IMR-90 (cell line): ENCODE data around the gene ZC3H4. TPM values are rescaled to one million over a fixed set of nuclear protein-coding genes. Genes with fewer than 3 reads are reported as not detected.

Source experiments
- ATAC-seq: fragments of 200-7000 bp; cut with Tn5 transposase; 2 replicates; pipeline ENCODE4 v1.9.1; 2020; ENCODE audit warnings: low read depth, mild to moderate bottlenecking, moderate library complexity
- BruUV-seq: library from RNA; stranded (reverse); fragments of 400-500 nt; replicated peaks from 2 replicates; lab custom pipeline; 2021; lab: Mats Ljungman, UMichigan
- CTCF ChIA-PET: fragments of 300-600 bp; formaldehyde crosslinking; extraction: SDS; loops from one replicate; lab custom pipeline; 2021; ENCODE audit warnings: antibody characterized with exemption; lab: Yijun Ruan, JAX
- POLR2A ChIA-PET: fragments of 300-600 bp; sonication (Branson Sonifier 250); formaldehyde crosslinking; loops from one replicate; lab custom pipeline; 2022; ENCODE audit warnings: antibody characterized with exemption; ENCODE audit not compliant: unreplicated experiment; lab: Charles Lee
- DNase-seq: peaks from one replicate; pipeline ENCODE4 v3.0.0; 2013
- H2AFZ ChIP-seq: replicated peaks from 2 replicates; pipeline ENCODE3; 2013; ENCODE audit warnings: low read length, mild to moderate bottlenecking; ENCODE audit not compliant: poor library complexity
- H2AK5ac ChIP-seq: 2 replicates; pipeline ENCODE4 v1.6.1; 2013; ENCODE audit warnings: low read depth, low read length, inconsistent platforms
- H2AK9ac ChIP-seq: replicated peaks from 2 replicates; pipeline ENCODE3; 2013; ENCODE audit warnings: mild to moderate bottlenecking, low read depth, low read length, moderate library complexity; ENCODE audit not compliant: poor library complexity
- H2BK120ac ChIP-seq: 2 replicates; pipeline ENCODE4 v1.6.1; 2013; ENCODE audit warnings: low read depth, low read length, inconsistent platforms
- H2BK15ac ChIP-seq: 3 replicates; pipeline ENCODE4 v1.6.1; 2013; ENCODE audit warnings: low read depth, low read length, inconsistent platforms
- H2BK20ac ChIP-seq: 2 replicates; pipeline ENCODE4 v1.6.1; 2013; ENCODE audit warnings: low read depth, mild to moderate bottlenecking, inconsistent platforms, low read length, moderate library complexity
- H2BK5ac ChIP-seq: 2 replicates; pipeline ENCODE4 v1.6.1; 2013; ENCODE audit warnings: mild to moderate bottlenecking, low read depth, low read length, inconsistent platforms; ENCODE audit not compliant: poor library complexity, severe bottlenecking
- H3K14ac ChIP-seq: replicated peaks from 2 replicates; pipeline ENCODE4 v1.6.1; 2013; ENCODE audit warnings: low read depth, low read length, inconsistent platforms
- H3K18ac ChIP-seq: 2 replicates; pipeline ENCODE4 v1.6.1; 2013; ENCODE audit warnings: low read depth, low read length, control low read depth
- H3K23ac ChIP-seq: 2 replicates; pipeline ENCODE4 v1.6.1; 2013; ENCODE audit warnings: low read depth, low read length, inconsistent platforms
- H3K27ac ChIP-seq: 2 replicates; pipeline ENCODE4 v1.5.1; 2013; ENCODE audit warnings: mild to moderate bottlenecking, control low read depth, low read length; ENCODE audit not compliant: insufficient read depth
- H3K27me3 ChIP-seq: 2 replicates; pipeline ENCODE4 v1.6.1; 2013; ENCODE audit warnings: low read length; ENCODE audit not compliant: control insufficient read depth, insufficient read depth
- H3K36me3 ChIP-seq: 2 replicates; pipeline ENCODE4 v1.6.1; 2013; ENCODE audit warnings: low read length, mixed read lengths; ENCODE audit not compliant: control insufficient read depth, insufficient read depth
- H3K4ac ChIP-seq: 2 replicates; pipeline ENCODE4 v1.6.1; 2013; ENCODE audit warnings: low read depth, low read length, inconsistent platforms
- H3K4me1 ChIP-seq: 2 replicates; pipeline ENCODE4 v1.6.1; 2013; ENCODE audit warnings: low read length, mixed read lengths; ENCODE audit not compliant: control insufficient read depth, insufficient read depth
- H3K4me2 ChIP-seq: 2 replicates; pipeline ENCODE4 v1.6.1; 2013; ENCODE audit warnings: low read depth, mild to moderate bottlenecking, control low read depth, low read length, moderate library complexity
- H3K4me3 ChIP-seq: 2 replicates; pipeline ENCODE4 v1.5.1; 2013; ENCODE audit warnings: low read depth, mild to moderate bottlenecking, control low read depth, low read length, moderate library complexity; ENCODE audit not compliant: insufficient read depth
- H3K56ac ChIP-seq: 2 replicates; pipeline ENCODE4 v1.6.1; 2013; ENCODE audit warnings: low read length, inconsistent platforms; ENCODE audit not compliant: insufficient read depth; ENCODE audit errors: extremely low read depth
- H3K79me1 ChIP-seq, 2 experiments: 2 replicates each; pipeline ENCODE4 v1.6.1; 2013; ENCODE audit warnings: low read length in 2 of 2, inconsistent platforms in 1 of 2, low read depth in 1 of 2
- H3K9ac ChIP-seq: 2 replicates; pipeline ENCODE4 v1.6.1; 2013; ENCODE audit warnings: low read depth, low read length, control low read depth
- H3K9me1 ChIP-seq: 2 replicates; pipeline ENCODE4 v1.6.1; 2013; ENCODE audit warnings: low read length, inconsistent platforms; ENCODE audit not compliant: insufficient read depth
- H3K9me3 ChIP-seq: 2 replicates; pipeline ENCODE4 v1.6.1; 2013; ENCODE audit warnings: low read length; ENCODE audit not compliant: control insufficient read depth, insufficient read depth
- H4K20me1 ChIP-seq: 2 replicates; pipeline ENCODE4 v1.6.1; 2013; ENCODE audit warnings: low read length, inconsistent platforms; ENCODE audit not compliant: insufficient read depth
- H4K5ac ChIP-seq: 2 replicates; pipeline ENCODE4 v1.6.1; 2013; ENCODE audit warnings: mild to moderate bottlenecking, low read depth, low read length, control low read depth
- H4K8ac ChIP-seq, 2 experiments: 2 replicates each; pipeline ENCODE4 v1.6.1; 2013; ENCODE audit warnings: low read depth in 2 of 2, low read length in 2 of 2, control low read depth in 1 of 2, inconsistent platforms in 1 of 2
- H4K91ac ChIP-seq: 2 replicates; pipeline ENCODE4 v1.6.1; 2013; ENCODE audit warnings: low read depth, low read length, inconsistent platforms; ENCODE audit not compliant: insufficient read depth
- BHLHE40 ChIP-seq: fragments of 150-350 bp; IDR thresholded peaks from 2 replicates; pipeline ENCODE4 v1.6.1; 2016; ENCODE audit warnings: mild to moderate bottlenecking, low read depth, low read length
- CEBPB ChIP-seq: IDR thresholded peaks from 2 replicates; pipeline ENCODE4 v1.6.1; 2012; ENCODE audit warnings: low read depth, low read length, improper control_type of control experiment
- CHD1 ChIP-seq: IDR thresholded peaks from 2 replicates; pipeline ENCODE4 v1.6.1; 2012; ENCODE audit warnings: low read depth, low read length, improper control_type of control experiment
- FOS ChIP-seq: fragments of 150-350 bp; IDR thresholded peaks from 2 replicates; pipeline ENCODE4 v1.6.1; 2016; ENCODE audit warnings: low read depth, low read length
- MAFK ChIP-seq: IDR thresholded peaks from 2 replicates; pipeline ENCODE4 v1.6.1; 2012; ENCODE audit warnings: low read depth, low read length, improper control_type of control experiment
- MAZ ChIP-seq: IDR thresholded peaks from 2 replicates; pipeline ENCODE4 v1.6.1; 2012; ENCODE audit warnings: low read depth, mild to moderate bottlenecking, low read length, improper control_type of control experiment, moderate library complexity, borderline replicate concordance
- MXI1 ChIP-seq: IDR thresholded peaks from 2 replicates; pipeline ENCODE4 v1.6.1; 2012; ENCODE audit warnings: low read depth, mild to moderate bottlenecking, low read length, moderate library complexity, borderline replicate concordance
- NFE2L2 ChIP-seq: fragments of 150-350 bp; IDR thresholded peaks from 2 replicates; pipeline ENCODE4 v1.6.1; 2016; ENCODE audit warnings: low read depth, mild to moderate bottlenecking, low read length
- POLR2A ChIP-seq: IDR thresholded peaks from 2 replicates; pipeline ENCODE4 v1.6.1; 2012; ENCODE audit warnings: mild to moderate bottlenecking, low read depth, low read length
- RAD21 ChIP-seq: IDR thresholded peaks from 2 replicates; pipeline ENCODE4 v1.6.1; 2012; ENCODE audit warnings: low read length, improper control_type of control experiment
- RCOR1 ChIP-seq: IDR thresholded peaks from 2 replicates; pipeline ENCODE4 v1.6.1; 2012; ENCODE audit warnings: mild to moderate bottlenecking, low read length, improper control_type of control experiment; ENCODE audit not compliant: insufficient replicate concordance
- RFX5 ChIP-seq: IDR thresholded peaks from 2 replicates; pipeline ENCODE4 v1.8.0; 2012; ENCODE audit warnings: low read depth, mild to moderate bottlenecking, low read length, moderate library complexity
- SMC3 ChIP-seq: fragments of 150-350 bp; IDR thresholded peaks from 2 replicates; pipeline ENCODE4 v1.6.1; 2016; ENCODE audit warnings: low read depth, mild to moderate bottlenecking, antibody characterized with exemption, low read length, moderate library complexity
- WGBS, 2 experiments: methylation state at CpG; one replicate each; pipeline versions ENCODE4 v1.1.5 to v1.1.7; 2013; ENCODE audit warnings: missing lambda C conversion rate in 2 of 2; ENCODE audit not compliant: insufficient read length in 1 of 2; ENCODE audit errors: extremely low coverage in 2 of 2; 5-methylcytosine and 5-hydroxymethylcytosine counted together
- dilution Hi-C: fragments of 300-500 bp; cut with HindIII; formaldehyde crosslinking; loops from one replicate; pipeline ENCODE4 v1.14.3; 2018; ENCODE audit warnings: low sequenced_read_pairs; ENCODE audit not compliant: unreplicated experiment
- in situ Hi-C: fragments of 300-500 bp; cut with MboI; formaldehyde crosslinking; loops from 3 replicates; pipeline ENCODE4 v1.14.3; 2019; ENCODE audit warnings: low sequenced_read_pairs, inconsistent platforms, mixed read lengths
- intact Hi-C: fragments of 100-400 bp; cut with micrococcal nuclease; formaldehyde crosslinking; loops from 2 replicates; pipeline ENCODE4 v1.10.0; 2022
- polyA plus RNA-seq, 3 experiments: library from polyadenylated mRNA; depleted of rRNA; stranded (reverse); fragments of >200 nt; gene quantifications; 2 replicates each; pipeline ENCODE4 v1.2.3, GENCODE V29; 2012; ENCODE audit warnings: low replicate concordance in 1 of 3
- total RNA-seq: library from RNA; depleted of rRNA; stranded (reverse); fragments of >200 nt; gene quantifications from 2 replicates; pipeline ENCODE4 v1.2.3, GENCODE V29; 2012
- TF ChIP-seq, protein P1 (sequence below): conservative IDR thresholded peaks from 2 replicates; pipeline ENCODE4 v1.5.1; 2012; ENCODE audit warnings: mild to moderate bottlenecking, low read depth, low read length, improper control_type of control experiment
- TF ChIP-seq, protein P2 (sequence below): fragments of 150-350 bp; IDR thresholded peaks from 2 replicates; pipeline ENCODE4 v1.6.1; 2016; ENCODE audit warnings: low read depth, mild to moderate bottlenecking, low read length, moderate library complexity, borderline replicate concordance
- TF ChIP-seq, protein P3 (sequence below): fragments of 150-350 bp; IDR thresholded peaks from 2 replicates; pipeline ENCODE4 v1.6.1; 2017; ENCODE audit warnings: mild to moderate bottlenecking, antibody characterized with exemption, low read length, low read depth

Gene ZC3H4
- total and polyA plus RNA-seq, 2 of the 4 experiments (the other 2 are of a cell fraction), result 3.9 to 8.9 TPM

GRCh38 chr19:47152632-47153031, 39.1 kb upstream of the ZC3H4 start:
- Histone ChIP-seq H3K4me1 (peaks cover 12% of the 10 kb centered on the region), H2BK120ac (no peak overlapping the region), H4K8ac (no peak overlapping the region), H3K79me1 (peaks cover 31 to 73% of the 10 kb centered on the region in 2 experiments), H4K20me1 (peaks cover 11% of the 10 kb centered on the region), H3K4me3 (no peak overlapping the region), H4K91ac (no peak overlapping the region), H3K9me1 (peaks cover under 1% of the 10 kb centered on the region; the same call in 1 of the 2 replicates), H2AFZ (no peak overlapping the region), H3K9me3 (no peaks in the 10 kb centered on the region), H3K23ac (no peak overlapping the region), H4K5ac (no peak overlapping the region), H3K27me3 (no peaks in the 10 kb centered on the region), H3K9ac (no peak overlapping the region), H2AK5ac (no peak overlapping the region), H3K36me3 (peaks cover 30% of the 10 kb centered on the region), H3K4me2 (no peak overlapping the region), H3K56ac (no peak overlapping the region), H3K18ac (no peak overlapping the region), H2BK20ac (no peak overlapping the region), H3K14ac (no peak overlapping the region), H2BK5ac (no peak overlapping the region), H2BK15ac (no peak overlapping the region), H3K27ac (no peak overlapping the region), H3K4ac (no peak overlapping the region), H2AK9ac (no peak overlapping the region)
- ChIA-PET POLR2A (no interaction called here), CTCF (interaction anchor here (2.1 kb wide), 1 partner anchor 95 kb away, joined by 6 read pairs; no protein-coding TSS in a partner anchor)
- intact Hi-C loops, result no loop called here
- dilution Hi-C loops, result no loop called here
- peak; percentile 47 for DNase-seq
- no peak for ATAC-seq
- no peak for TF ChIP-seq BHLHE40
- no peak for TF ChIP-seq RCOR1
- TF ChIP-seq MXI1, result no peak
- no peak for TF ChIP-seq MAZ
- no peak for TF ChIP-seq CEBPB
- TF ChIP-seq, protein P1, sequence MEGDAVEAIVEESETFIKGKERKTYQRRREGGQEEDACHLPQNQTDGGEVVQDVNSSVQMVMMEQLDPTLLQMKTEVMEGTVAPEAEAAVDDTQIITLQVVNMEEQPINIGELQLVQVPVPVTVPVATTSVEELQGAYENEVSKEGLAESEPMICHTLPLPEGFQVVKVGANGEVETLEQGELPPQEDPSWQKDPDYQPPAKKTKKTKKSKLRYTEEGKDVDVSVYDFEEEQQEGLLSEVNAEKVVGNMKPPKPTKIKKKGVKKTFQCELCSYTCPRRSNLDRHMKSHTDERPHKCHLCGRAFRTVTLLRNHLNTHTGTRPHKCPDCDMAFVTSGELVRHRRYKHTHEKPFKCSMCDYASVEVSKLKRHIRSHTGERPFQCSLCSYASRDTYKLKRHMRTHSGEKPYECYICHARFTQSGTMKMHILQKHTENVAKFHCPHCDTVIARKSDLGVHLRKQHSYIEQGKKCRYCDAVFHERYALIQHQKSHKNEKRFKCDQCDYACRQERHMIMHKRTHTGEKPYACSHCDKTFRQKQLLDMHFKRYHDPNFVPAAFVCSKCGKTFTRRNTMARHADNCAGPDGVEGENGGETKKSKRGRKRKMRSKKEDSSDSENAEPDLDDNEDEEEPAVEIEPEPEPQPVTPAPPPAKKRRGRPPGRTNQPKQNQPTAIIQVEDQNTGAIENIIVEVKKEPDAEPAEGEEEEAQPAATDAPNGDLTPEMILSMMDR, result no peak
- TF ChIP-seq RAD21, result no peak
- no peak for TF ChIP-seq POLR2A
- TF ChIP-seq, protein P2, sequence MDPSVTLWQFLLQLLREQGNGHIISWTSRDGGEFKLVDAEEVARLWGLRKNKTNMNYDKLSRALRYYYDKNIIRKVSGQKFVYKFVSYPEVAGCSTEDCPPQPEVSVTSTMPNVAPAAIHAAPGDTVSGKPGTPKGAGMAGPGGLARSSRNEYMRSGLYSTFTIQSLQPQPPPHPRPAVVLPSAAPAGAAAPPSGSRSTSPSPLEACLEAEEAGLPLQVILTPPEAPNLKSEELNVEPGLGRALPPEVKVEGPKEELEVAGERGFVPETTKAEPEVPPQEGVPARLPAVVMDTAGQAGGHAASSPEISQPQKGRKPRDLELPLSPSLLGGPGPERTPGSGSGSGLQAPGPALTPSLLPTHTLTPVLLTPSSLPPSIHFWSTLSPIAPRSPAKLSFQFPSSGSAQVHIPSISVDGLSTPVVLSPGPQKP, result no peak
- TF ChIP-seq CHD1, result no peak
- TF ChIP-seq NFE2L2, result no peak
- no peak for TF ChIP-seq FOS
- TF ChIP-seq, protein P3, sequence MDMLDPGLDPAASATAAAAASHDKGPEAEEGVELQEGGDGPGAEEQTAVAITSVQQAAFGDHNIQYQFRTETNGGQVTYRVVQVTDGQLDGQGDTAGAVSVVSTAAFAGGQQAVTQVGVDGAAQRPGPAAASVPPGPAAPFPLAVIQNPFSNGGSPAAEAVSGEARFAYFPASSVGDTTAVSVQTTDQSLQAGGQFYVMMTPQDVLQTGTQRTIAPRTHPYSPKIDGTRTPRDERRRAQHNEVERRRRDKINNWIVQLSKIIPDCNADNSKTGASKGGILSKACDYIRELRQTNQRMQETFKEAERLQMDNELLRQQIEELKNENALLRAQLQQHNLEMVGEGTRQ, result no peak
- no peak for TF ChIP-seq RFX5
- TF ChIP-seq SMC3, result no peak
- TF ChIP-seq MAFK, result no peak
- no TSS peak for BruUV-seq
- WGBS, 2 experiments, result no CpG with 5 or more reads among the region's 2 CpGs
- in situ Hi-C loops, result no loop called here
